HEK293T (cell line): Measurements from ENCODE around the gene LRMDA.

Source experiments
- BHLHE40 ChIP-seq: fragments of 450-650 bp; IDR thresholded peaks from 2 replicates; pipeline ENCODE4 v1.6.1; 2016; ENCODE audit warnings: mild to moderate bottlenecking, moderate library complexity, borderline replicate concordance
- FOXA1 ChIP-seq: fragments of 450-650 bp; IDR thresholded peaks from 2 replicates; pipeline ENCODE4 v1.6.1; 2016; ENCODE audit warnings: mild to moderate bottlenecking
- FOXM1 ChIP-seq: fragments of 450-650 bp; IDR thresholded peaks from 2 replicates; pipeline ENCODE4 v1.6.1; 2017; ENCODE audit warnings: mild to moderate bottlenecking, borderline replicate concordance
- HDGF ChIP-seq: fragments of 450-650 bp; IDR thresholded peaks from 2 replicates; pipeline ENCODE4 v1.6.1; 2017; ENCODE audit warnings: antibody characterized with exemption, borderline replicate concordance
- NFRKB ChIP-seq: fragments of 450-650 bp; IDR thresholded peaks from 2 replicates; pipeline ENCODE4 v1.6.1; 2016; ENCODE audit warnings: mild to moderate bottlenecking, moderate library complexity

- TF ChIP-seq BHLHE40 = no peak
- TF ChIP-seq FOXM1 = no peak
- no peak for TF ChIP-seq NFRKB
- no peak for TF ChIP-seq HDGF
- no peak for TF ChIP-seq FOXA1
Measured at GRCh38 chr10:75553550-75553949, 122.1 kb downstream of the LRMDA start.
